ENCODE data around the gene PLCB2.

PLCB2 gene

DNA sequence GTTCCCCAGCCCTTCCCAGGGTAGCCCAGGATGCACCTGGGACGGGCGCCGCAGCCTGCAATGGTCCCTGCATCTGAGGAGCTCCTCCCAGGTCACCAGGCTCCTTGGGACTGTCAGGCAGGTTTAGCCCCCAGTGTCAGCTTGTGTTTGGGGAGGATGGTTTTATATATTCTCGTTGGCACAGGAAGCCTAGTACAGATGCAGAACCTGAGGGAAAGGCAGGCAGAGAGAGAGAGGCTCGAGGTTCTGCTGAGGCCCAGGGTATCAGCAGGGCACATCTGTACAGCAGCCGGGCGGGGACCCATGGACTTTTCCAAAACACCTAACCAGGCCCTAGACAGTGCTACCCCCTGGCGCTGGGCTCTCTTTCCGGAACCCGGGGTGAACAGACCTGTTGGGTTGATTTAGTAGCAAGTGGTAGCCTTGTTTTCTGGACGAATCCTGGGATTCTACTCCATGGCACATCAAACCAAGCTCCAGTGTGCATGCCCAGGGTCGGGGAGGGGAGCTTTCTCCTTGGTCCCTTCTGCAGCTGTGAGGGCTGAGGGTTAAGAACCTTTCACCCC is 60.2 kb downstream of the PLCB2 start:
- no peak for DNase-seq

DNA sequence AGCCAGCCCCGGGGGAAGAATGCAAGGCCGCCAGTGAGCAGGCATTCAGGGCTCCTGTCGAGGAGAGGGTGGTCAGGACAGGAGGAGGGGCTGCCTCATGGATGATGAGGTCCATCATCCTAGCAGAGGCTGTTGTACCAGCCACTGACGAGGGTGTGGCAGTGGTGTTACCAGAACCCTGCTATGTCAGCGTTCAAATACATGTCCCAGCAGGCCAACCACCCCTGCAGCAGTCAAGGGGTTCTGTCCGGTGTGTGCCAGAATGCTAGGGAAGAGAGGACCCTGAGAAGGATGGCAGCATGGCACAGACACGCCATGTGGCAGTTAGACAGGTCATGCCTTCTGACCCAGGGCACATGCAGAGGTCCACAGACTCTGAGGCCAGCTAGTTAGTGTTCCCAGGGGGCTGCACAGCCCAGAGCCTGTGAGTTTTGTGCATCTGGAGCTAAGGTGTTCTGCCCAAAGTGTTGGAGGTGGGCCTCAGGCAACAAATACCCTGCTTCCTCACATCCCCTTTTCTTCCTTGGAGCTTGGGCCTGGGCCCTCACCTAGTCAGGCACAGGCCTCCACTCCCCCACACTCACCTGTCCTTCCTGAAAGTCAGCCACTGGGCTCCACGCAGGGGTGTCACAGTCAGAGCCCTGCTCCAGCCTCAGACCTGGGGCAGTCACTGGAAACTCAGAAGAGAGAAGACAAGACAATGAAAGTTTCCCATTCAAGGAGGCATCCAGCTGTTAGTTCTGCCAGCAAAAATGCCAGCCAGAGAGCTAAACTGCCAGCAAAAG is 61.0 kb downstream of the PLCB2 start:
- no peak for DNase-seq

DNA sequence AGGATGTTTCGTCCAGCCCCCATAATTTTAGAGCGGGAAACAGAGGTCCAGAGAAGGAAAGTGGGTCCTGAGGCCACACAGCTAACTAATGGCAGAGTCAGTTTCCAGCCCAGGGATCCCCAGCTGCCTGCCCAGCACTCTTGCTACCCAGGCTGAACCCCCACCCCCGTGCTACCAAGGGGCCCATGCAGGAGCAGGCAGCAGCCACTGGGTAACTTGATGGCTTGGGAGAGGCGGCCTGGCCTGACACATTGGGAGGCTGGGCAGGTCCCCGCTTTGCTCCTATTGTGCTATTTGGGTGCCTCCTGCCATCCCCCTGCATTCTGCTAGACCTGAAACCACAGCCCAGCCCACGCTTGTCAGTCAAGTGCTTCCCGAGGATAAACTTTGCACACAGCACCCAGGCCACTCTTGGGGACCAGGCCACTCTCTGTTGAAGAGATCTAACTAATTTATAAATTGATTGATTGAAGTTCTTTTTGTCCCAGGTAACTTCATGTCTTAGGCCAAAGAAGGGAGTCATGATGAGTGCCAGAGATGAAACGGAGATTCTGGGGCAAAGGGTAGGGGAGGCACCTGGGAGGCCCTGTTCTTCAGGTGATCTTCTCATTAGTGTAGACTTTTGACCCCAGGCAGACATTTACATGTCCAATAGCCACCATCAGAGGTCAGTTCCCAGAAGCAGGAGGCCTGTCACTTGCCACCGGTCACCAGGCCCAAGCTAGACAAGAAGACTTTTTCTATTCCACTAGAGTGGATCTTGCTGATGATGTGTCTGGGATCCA is 61.9 kb downstream of the PLCB2 start:
- no peak for DNase-seq

DNA sequence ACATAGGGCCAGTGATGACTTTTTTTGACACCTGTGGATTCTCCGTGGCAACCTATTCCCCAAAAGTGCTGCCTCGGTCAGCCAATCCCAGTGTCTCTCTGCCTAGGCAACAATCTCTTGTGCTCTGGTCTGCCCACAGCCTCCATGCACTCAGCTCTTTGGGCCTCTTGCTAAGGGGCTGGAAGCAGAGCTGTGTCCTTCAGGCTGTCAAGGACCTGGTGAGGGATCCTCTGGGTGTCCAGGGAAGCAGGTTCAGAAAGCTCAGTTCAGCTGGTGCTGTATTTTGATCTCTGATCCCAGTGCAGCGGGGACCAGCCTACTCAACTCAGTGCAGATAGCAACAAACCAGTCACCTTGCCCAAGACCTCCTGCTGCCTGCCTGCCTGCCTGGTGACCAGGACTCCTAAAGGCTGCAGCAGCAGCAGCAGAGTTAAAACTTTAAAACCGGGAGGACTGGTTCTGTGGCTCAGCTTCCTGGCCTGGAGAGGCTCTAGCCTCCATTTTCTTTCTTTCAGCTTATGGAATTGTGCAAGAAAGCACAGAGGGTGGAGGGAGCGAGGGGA is 62.7 kb downstream of the PLCB2 start:
- DNase-seq = no peak

DNA sequence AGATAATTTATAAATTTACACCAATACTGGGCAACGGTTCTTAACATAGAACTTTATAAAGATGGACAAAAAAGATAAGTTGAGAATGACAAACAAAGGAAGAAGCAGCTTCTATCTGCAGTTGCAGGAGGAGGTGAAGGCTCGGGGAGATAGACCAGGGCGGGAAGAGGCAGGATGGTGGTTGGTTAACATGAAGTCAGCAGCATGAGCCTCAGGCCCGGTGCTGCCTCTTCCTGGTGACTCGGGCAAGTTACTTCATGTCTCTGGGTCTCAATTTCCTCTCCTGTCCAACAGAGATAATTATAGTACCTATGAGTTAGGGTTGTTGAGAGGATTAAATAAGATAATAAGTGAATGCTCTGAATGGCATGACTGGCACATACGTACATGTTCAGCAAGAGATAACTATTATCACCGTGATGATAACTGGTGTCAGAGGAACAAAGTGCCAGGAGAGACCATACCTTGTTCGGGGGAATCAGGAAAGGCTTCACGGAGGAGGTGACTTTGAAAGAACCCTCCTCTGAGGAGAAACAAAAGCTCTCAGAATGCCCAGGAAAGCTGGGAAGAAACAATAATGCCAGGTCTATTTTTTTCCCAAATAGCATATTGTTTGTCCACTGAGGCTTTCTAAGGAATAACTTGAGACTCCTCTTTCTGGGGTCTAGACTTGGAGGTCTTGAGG is 64.5 kb downstream of the PLCB2 start:
- no peak for DNase-seq

DNA sequence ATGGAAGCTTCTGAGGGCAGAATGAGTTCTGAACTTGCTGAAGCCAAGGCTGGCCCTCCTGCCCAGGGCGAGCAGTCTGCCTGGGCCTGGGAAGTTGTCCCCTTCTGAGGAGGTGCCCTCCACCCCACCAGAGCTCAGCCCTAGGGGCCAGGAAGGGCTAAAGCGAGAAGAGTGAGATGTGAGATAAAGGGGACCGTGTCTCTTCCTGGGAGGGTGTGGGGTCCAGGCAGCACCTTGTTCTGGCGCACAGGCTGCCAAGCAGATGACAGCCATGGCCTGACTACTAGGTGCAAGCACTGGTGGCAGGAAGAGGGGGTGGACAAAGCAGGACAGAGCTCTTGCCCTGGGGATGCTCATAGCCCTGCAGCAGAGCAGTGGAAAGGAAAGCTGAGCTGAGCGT is 65.1 kb downstream of the PLCB2 start:
- DNase-seq = no peak

DNA sequence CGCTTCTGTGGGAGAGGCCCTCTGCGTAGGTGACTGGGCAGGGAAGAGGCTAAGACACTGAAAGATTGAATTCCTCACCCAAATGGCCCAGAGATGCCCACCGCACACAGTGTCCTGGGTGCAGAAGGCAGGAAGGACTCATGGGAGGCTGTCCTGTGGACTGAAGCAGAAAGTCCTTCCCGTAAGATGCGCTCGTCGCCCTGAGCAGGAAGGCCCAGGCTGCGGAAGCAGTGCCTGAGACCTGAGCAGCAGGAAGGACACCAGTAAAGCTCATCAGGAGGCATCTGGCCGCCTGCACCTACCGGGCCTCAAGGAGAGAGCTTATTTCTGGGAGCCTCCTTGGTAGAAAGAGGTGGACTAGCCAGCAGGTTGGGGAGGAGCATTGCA is 65.5 kb downstream of the PLCB2 start:
- DNase-seq = no peak

DNA sequence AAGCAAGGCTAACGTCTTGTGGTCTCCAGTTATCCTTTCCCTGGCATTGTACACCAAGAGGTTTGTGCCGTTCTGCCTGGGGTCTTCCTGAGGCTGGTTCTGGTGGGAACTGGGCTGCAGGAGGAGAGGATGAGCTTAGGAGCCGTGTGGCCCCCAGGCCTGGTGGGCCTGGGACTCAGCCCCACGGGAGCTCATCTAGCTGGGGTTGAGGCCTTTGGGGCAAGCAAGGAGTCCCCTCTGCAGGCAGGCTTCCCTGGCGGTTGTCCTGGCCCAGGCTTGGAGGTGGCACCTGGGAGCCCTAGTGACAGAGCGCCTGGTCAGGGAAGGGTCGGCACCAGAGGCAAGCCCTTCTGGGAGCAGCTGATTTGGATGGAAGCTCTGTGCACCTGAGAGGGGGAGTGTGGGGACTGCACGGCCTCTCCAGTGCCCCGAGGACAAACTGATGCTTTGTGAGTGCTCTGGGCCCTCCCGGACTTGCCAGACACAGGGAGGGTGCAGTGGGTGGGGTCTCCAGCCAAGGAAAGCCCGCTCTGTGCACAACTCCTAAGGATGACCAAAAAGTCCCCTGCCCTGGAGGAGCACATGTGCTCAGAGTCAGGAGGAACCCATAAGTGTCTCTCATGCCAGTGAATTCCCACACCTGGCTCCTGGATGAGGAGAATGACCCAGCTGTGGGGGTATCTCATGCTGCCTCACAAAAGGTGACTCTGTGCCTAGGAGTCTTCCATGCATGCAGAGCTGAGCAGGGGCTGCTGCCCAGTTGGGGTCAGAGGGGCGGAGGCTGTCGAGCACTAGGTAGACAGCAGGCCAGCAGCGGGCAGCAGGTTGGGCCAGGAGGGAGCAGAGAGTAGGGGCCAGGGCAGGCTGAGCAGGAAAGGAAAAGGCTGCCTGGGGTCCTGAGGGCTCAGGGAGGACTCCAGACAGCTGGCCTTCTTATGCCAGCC is 66.2 kb downstream of the PLCB2 start:
- DNase-seq = no peak

DNA sequence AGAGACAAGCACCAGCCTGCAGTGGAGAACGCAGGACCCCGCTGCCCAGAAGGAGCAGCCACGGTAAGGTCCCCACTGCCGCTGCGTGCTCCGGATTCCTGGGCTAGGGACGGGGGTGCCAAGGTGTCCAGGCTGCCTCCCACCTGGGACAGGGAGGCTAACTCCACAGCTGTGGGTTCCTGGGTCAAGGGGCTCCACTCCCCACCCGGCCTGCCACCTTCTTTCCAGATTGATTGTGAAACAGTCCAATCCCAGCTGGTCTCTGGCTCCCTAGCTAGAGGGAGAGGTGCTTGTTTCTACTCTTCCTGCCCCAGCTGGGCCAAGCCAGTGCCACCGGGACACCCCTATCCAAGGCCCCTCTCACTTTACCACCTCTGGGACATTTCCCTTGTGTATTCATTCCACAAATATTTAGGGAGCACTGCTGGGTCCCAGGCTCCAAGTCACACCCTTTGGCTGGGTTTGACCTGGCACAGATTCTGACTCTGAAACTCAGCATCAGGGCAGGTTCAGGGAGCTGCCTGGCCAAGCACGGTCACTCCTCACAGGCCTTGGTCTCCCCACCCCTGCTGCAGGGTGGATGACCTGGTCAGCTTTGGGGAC is 67.0 kb downstream of the PLCB2 start:
- DNase-seq = no peak

DNA sequence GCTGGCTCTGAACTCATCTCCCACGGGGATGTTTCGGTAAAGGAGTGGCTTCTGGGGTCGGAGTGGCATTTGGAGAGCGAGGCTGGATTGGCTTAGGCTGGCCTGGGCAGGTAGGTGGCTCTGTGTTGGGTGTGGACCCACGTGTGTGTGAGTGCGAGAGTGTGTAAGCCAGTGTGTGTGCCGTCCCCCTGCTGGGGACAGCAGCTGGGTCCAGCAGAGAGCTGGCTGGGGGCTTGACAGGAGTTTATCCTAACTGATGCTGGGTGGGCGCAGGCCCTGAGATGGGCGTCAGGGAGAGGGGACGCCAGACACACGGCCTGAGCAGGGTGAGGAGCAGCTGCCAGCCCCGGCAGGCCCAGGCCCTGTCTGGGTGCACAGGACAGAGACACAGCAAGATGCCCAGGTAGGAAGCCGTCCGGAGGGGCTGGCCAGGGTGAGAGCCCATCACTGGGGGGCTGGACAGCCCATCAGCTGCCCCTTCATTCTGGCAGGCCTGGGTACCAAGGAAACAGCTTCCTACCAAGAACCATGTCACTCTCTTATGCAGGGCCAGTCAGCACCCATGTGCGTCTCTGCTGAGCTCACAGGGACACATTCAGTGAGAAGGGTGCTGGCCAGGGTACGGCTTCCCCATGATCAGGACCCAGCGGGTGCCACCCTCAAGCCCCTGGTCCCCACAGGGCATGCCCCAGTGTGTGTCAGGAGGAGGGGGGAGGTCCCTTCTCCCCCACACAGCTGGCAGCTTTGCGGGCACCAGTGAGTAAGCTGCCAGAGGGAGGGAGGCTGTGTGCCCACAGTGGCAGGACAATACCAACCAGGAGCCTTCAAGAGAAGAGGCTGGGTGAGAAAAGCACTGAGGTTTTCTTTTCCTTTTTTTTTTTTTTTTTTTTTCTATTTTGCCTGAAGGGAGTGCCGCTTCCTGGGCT is 67.8 kb downstream of the PLCB2 start:
- DNase-seq = no peak

DNA sequence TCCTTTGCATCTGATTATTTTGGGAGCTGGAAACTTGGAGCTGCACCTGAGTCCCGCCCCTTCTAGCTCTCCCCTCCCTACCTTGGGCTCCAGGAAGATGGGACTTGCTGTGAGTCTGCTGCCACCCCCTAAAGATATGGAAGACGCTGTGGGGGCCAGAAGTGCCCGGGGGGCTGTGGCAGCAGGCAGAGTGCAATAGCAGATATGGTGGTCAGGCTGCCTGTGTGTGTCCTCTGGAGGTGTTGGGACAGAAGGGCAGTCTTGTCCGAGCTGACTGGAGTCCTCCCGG is 68.4 kb downstream of the PLCB2 start:
- DNase-seq = no peak

DNA sequence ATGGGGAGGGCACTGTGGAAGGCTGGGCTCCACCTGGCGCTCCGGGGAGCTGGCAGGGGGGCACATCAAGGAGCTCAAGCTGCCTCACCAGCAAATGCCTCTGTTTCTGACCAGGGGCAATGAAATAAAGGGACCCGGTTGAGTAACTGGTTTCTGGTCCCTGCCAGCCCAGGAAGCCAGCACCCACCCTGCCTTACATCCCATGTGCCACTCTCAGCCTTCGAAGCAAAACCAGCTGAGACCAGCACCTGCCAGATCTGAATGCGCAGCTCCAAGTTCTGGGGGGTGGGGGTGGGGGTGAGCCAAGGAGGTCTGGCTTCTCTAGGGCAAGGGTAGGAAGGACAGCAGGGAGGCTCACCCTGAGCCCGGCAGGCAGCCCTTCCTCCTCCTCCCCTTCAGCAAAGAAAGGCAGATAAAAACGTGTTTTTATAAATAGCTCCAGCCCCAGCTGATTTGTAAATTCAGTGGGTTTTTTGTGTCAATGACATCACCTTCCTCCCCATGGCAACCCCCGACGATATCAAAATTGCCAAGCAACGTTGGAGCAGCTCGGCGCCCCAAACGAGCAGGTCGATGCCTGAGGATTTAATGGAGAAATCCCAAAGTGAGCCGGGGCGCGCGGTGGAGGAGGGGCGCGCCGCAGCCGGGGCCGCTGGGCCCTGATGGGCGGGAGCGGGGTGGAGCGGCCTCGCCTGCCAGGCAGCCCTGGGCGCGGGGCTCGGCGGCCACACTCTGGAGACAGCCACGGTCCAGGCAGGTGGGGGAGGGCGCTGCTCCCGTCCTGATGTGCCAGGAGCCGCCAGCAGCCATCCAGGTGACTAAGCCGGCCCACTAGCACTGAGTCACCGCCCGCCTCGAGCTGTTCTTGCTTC is 69.0 kb downstream of the PLCB2 start, which contains the start of gene PAK6:
Gene PAK6, plus strand, starts transcription at position 532 of the 872 bp plus-strand sequence. CDS start 25,723 bp downstream, outside the sequence.
- DNase-seq = no peak
